Astrocyte (in vitro differentiated cells and primary cell): ENCODE measurements around the gene CACNB1.

Source experiments
- EZH2 ChIP-seq: IDR thresholded peaks from 2 replicates; pipeline ENCODE4 v1.6.1; 2012; ENCODE audit warnings: mild to moderate bottlenecking, low read length, inconsistent platforms; ENCODE audit not compliant: insufficient read depth
- TF ChIP-seq, protein P1 (sequence below): IDR thresholded peaks from 2 replicates; pipeline ENCODE4 v1.5.1; 2011; ENCODE audit warnings: low read depth, mild to moderate bottlenecking, inconsistent platforms, low read length, moderate library complexity; ENCODE audit not compliant: insufficient read depth

DNA sequence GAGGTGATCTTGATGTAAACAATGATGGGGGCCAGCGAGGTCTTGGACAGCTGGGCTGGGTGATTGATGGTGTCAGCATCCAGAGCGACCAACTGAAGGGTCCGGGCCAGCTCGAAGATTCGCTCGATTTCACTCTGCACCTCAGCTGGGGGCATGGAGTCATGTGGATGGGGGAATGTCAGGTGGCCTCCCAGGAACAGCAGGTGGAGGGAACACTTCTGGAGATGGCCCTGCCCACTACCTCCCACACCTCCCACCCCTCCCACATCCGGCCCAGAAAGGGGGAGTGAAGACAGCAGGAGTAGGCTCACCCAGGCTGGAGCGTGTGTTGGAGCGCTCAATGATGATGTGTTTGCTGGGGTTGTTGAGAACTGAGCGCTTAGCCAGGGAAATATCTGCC is 13.7 kb downstream of the CACNB1 start:
- TF ChIP-seq, protein P1, sequence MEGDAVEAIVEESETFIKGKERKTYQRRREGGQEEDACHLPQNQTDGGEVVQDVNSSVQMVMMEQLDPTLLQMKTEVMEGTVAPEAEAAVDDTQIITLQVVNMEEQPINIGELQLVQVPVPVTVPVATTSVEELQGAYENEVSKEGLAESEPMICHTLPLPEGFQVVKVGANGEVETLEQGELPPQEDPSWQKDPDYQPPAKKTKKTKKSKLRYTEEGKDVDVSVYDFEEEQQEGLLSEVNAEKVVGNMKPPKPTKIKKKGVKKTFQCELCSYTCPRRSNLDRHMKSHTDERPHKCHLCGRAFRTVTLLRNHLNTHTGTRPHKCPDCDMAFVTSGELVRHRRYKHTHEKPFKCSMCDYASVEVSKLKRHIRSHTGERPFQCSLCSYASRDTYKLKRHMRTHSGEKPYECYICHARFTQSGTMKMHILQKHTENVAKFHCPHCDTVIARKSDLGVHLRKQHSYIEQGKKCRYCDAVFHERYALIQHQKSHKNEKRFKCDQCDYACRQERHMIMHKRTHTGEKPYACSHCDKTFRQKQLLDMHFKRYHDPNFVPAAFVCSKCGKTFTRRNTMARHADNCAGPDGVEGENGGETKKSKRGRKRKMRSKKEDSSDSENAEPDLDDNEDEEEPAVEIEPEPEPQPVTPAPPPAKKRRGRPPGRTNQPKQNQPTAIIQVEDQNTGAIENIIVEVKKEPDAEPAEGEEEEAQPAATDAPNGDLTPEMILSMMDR = no peak
- TF ChIP-seq EZH2 = no peak
